Caco-2 (cell line): ENCODE data around the gene CFAP46. TPM values are rescaled to one million over a fixed set of nuclear protein-coding genes. Genes with fewer than 3 reads are reported as not detected.

Experiments
- BruUV-seq: library from RNA; stranded (reverse); fragments of 400-500 nt; replicated peaks from 2 replicates; lab custom pipeline; 2021; lab: Mats Ljungman, UMichigan
- CTCF ChIA-PET: fragments of 300-600 bp; sonication (Branson Sonifier 250); formaldehyde crosslinking; loops from one replicate; lab custom pipeline; 2022; ENCODE audit warnings: antibody characterized with exemption; lab: Charles Lee
- POLR2A ChIA-PET: fragments of 300-600 bp; sonication (Branson Sonifier 250); formaldehyde crosslinking; loops from one replicate; lab custom pipeline; 2022; ENCODE audit warnings: antibody characterized with exemption; lab: Charles Lee
- DNase-seq, 2 experiments: peaks; one replicate each; pipeline versions ENCODE4 v3.0.0 to v3.0.0-alpha.2; 2020 to 2022
- H3K27me3 ChIP-seq: replicated peaks from 2 replicates; pipeline ENCODE4 v1.6.0; 2011; ENCODE audit warnings: low read length; ENCODE audit not compliant: control insufficient read depth, insufficient read depth
- H3K36me3 ChIP-seq: 2 replicates; pipeline ENCODE4 v1.5.1; 2011; ENCODE audit warnings: low read length; ENCODE audit not compliant: control insufficient read depth, insufficient read depth
- H3K4me1 ChIP-seq: fragments of 250-450 bp; sonication (Bioruptor Pico); 2 replicates; pipeline ENCODE4 v1.5.1; 2020; ENCODE audit warnings: mild to moderate bottlenecking
- H3K4me3 ChIP-seq: 2 replicates; pipeline ENCODE4 v1.5.1; 2011; ENCODE audit warnings: low read depth, mild to moderate bottlenecking, control low read depth, low read length
- H3K9me3 ChIP-seq: fragments of 250-450 bp; sonication (Bioruptor Pico); 2 replicates; pipeline ENCODE4 v1.5.1; 2020; ENCODE audit warnings: mild to moderate bottlenecking, moderate library complexity
- H3K27ac Mint-ChIP-seq: one replicate; pipeline ENCODE4 v1.8.0; 2022; ENCODE audit warnings: mixed read lengths; ENCODE audit not compliant: unreplicated experiment
- H3K27me3 Mint-ChIP-seq: one replicate; pipeline ENCODE4 v1.8.0; 2022; ENCODE audit warnings: mixed read lengths; ENCODE audit not compliant: insufficient read depth, unreplicated experiment
- H3K36me3 Mint-ChIP-seq: one replicate; pipeline ENCODE4 v1.8.0; 2022; ENCODE audit warnings: mild to moderate bottlenecking, mixed read lengths; ENCODE audit not compliant: insufficient read depth, unreplicated experiment
- H3K4me1 Mint-ChIP-seq: one replicate; pipeline ENCODE4 v1.8.0; 2022; ENCODE audit warnings: low read depth, mixed read lengths; ENCODE audit not compliant: unreplicated experiment
- H3K4me3 Mint-ChIP-seq: one replicate; pipeline ENCODE4 v1.8.0; 2022; ENCODE audit warnings: mild to moderate bottlenecking, moderate library complexity, mixed read lengths; ENCODE audit not compliant: unreplicated experiment
- H3K9me3 Mint-ChIP-seq: one replicate; pipeline ENCODE4 v1.8.0; 2022; ENCODE audit warnings: mixed read lengths; ENCODE audit not compliant: unreplicated experiment
- CTCF ChIP-seq, 2 experiments: fragments of 200-600 bp in 1 of 2; IDR thresholded peaks; 1 replicate in 1 of 2; 2 replicates in 1 of 2; pipeline versions ENCODE4 v1.5.1 to v1.8.0; 2011 to 2022; ENCODE audit warnings: antibody characterized with exemption in 1 of 2, control low read depth in 1 of 2, inconsistent platforms in 1 of 2, low read depth in 1 of 2, low read length in 1 of 2, mild to moderate bottlenecking in 1 of 2, moderate library complexity in 1 of 2; ENCODE audit not compliant: insufficient read depth in 1 of 2, severe bottlenecking in 1 of 2, unreplicated experiment in 1 of 2
- intact Hi-C: fragments of 100-400 bp; cut with micrococcal nuclease; formaldehyde crosslinking; loops from one replicate; pipeline ENCODE4 v1.10.0; 2022; ENCODE audit not compliant: unreplicated experiment
- total RNA-seq: library from RNA; stranded (reverse); gene quantifications from 2 replicates; pipeline ENCODE4 v1.2.3, GENCODE V29; 2022

CFAP46 gene
- total RNA-seq, 1 experiment from 2014 or later = not detected

GRCh38 chr10:132885451-132886210, 56.7 kb downstream of the CFAP46 start:
- peaks cover 45% of the 10 kb centered on the region for H3K27me3 Mint-ChIP-seq
- TF ChIP-seq CTCF (IDR thresholded peaks at IDR 0.05; ENCODE audit: insufficient read depth in 1 of 2, low read depth in 1 of 2, low read length in 1 of 2, severe bottlenecking in 1 of 2, unreplicated experiment in 1 of 2) = no peak

GRCh38 chr10:132884691-132885271, 57.6 kb downstream of the CFAP46 start:
- ChIA-PET CTCF (no interaction called here), POLR2A (interaction anchor here (0.5 kb wide), 1 partner anchor 226 kb away, joined by 3 read pairs; no protein-coding TSS in a partner anchor)
- Mint-ChIP-seq H3K4me3 (no peak overlapping the region), H3K36me3 (no peaks in the 10 kb centered on the region), H3K27ac (no peak overlapping the region), H3K27me3 (peaks cover 40% of the 10 kb centered on the region), H3K9me3 (no peaks in the 10 kb centered on the region), H3K4me1 (no peaks in the 10 kb centered on the region)
- no TSS peak for BruUV-seq
- Histone ChIP-seq H3K4me3 (no peak overlapping the region), H3K9me3 (no peaks in the 10 kb centered on the region), H3K36me3 (no peaks in the 10 kb centered on the region), H3K4me1 (no peaks in the 10 kb centered on the region), H3K27me3 (peaks cover 2% of the 10 kb centered on the region)
- no peak for TF ChIP-seq CTCF (IDR thresholded peaks at IDR 0.05; ENCODE audit: insufficient read depth in 1 of 2, low read depth in 1 of 2, low read length in 1 of 2, severe bottlenecking in 1 of 2, unreplicated experiment in 1 of 2)
- intact Hi-C loops = no loop called here
- peak in 1 of 2 experiments; percentile 19 for DNase-seq

More at GRCh38 chr10:132885451-132886210, 56.7 kb downstream of the CFAP46 start:
- peak in 1 of 2 experiments; percentile 34 for DNase-seq
- POLR2A ChIA-PET = interaction anchor here (0.5 kb wide), 1 partner anchor 225 kb away, joined by 3 read pairs; no protein-coding TSS in a partner anchor
- Histone ChIP-seq H3K36me3 (no peaks in the 10 kb centered on the region), H3K4me1 (no peaks in the 10 kb centered on the region), H3K4me3 (no peak overlapping the region), H3K27me3 (peaks cover 2% of the 10 kb centered on the region; the same call in 1 of the 2 replicates), H3K9me3 (no peaks in the 10 kb centered on the region)
- H3K9me3 Mint-ChIP-seq = no peaks in the 10 kb centered on the region
- CTCF ChIA-PET = no interaction called here
- BruUV-seq = no TSS peak
- H3K4me3 Mint-ChIP-seq = no peak overlapping the region
- no peaks in the 10 kb centered on the region for H3K36me3 Mint-ChIP-seq
- intact Hi-C loops = loop anchor here (1.0 kb wide), 1 partner anchor 48 kb away; no protein-coding TSS in a partner anchor
- no peak overlapping the region for H3K27ac Mint-ChIP-seq
- H3K4me1 Mint-ChIP-seq = no peaks in the 10 kb centered on the region

- Mint-ChIP-seq H3K4me3 (no peak overlapping the region), H3K9me3 (no peaks in the 10 kb centered on the region), H3K36me3 (no peaks in the 10 kb centered on the region), H3K27ac (no peak overlapping the region), H3K4me1 (no peaks in the 10 kb centered on the region), H3K27me3 (peaks cover 40% of the 10 kb centered on the region)
- ChIA-PET POLR2A (no interaction called here), CTCF (no interaction called here)
- H3K4me3 ChIP-seq = no peak overlapping the region
- H3K36me3 ChIP-seq = no peaks in the 10 kb centered on the region
- intact Hi-C loops = no loop called here
- BruUV-seq = no TSS peak
- no peaks in the 10 kb centered on the region for H3K9me3 ChIP-seq
- peak in 1 of 2 experiments; percentile 28 for DNase-seq
- TF ChIP-seq CTCF (IDR thresholded peaks at IDR 0.05; ENCODE audit: insufficient read depth in 1 of 2, low read depth in 1 of 2, low read length in 1 of 2, severe bottlenecking in 1 of 2, unreplicated experiment in 1 of 2) = no peak
- H3K27me3 ChIP-seq = peaks cover 2% of the 10 kb centered on the region
- no peaks in the 10 kb centered on the region for H3K4me1 ChIP-seq
Observed at GRCh38 chr10:132884041-132884440, 58.3 kb downstream of the CFAP46 start.
